SK-N-SH treated with all-trans-retinoic acid at 6 μM for 48 hours (cell line): Measurements from ENCODE around the gene ZNF385B.
A peak's percentile ranks its signal among the peaks of the same experiment; 100 is the strongest.

ENCODE experiments used
- ATAC-seq: fragments of 200-7000 bp; cut with Tn5 transposase; 3 replicates; pipeline ENCODE4 v1.9.1; 2020; ENCODE audit warnings: mild to moderate bottlenecking, moderate library complexity
- ARNTL ChIP-seq: fragments of 450-650 bp; formaldehyde crosslinking; IDR thresholded peaks from 2 replicates; pipeline ENCODE4 v1.5.0; 2020; ENCODE audit warnings: low read depth, mild to moderate bottlenecking, moderate library complexity, borderline replicate concordance
- BACH2 ChIP-seq: fragments of 250-450 bp; sonication (Bioruptor Pico); IDR thresholded peaks from 2 replicates; pipeline ENCODE4 v1.9.0; 2021; ENCODE audit warnings: mild to moderate bottlenecking, borderline replicate concordance
- CSDC2 ChIP-seq: fragments of 250-450 bp; sonication (Bioruptor Pico); IDR thresholded peaks from 2 replicates; pipeline ENCODE4 v1.5.0; 2020; ENCODE audit warnings: mild to moderate bottlenecking, moderate library complexity
- ESRRG ChIP-seq: fragments of 250-450 bp; sonication (Bioruptor Pico); IDR thresholded peaks from 2 replicates; pipeline ENCODE4 v1.6.1; 2021; ENCODE audit warnings: mild to moderate bottlenecking
- GLIS3 ChIP-seq: fragments of 250-450 bp; sonication (Bioruptor Pico); IDR thresholded peaks from 2 replicates; pipeline ENCODE4 v1.5.0; 2020; ENCODE audit warnings: mild to moderate bottlenecking, moderate library complexity
- ISL1 ChIP-seq: fragments of 250-450 bp; sonication (Bioruptor Pico); IDR thresholded peaks from 2 replicates; pipeline ENCODE4 v2.1.2; 2022; ENCODE audit warnings: mild to moderate bottlenecking, moderate library complexity
- OSR1 ChIP-seq: fragments of 250-450 bp; sonication (Bioruptor Pico); IDR thresholded peaks from 2 replicates; pipeline ENCODE4 v1.8.0; 2022; ENCODE audit warnings: moderate library complexity, mild to moderate bottlenecking, inconsistent platforms
- PPARA ChIP-seq: fragments of 250-450 bp; sonication (Bioruptor Pico); IDR thresholded peaks from 2 replicates; pipeline ENCODE4 v1.5.0; 2020; ENCODE audit warnings: mild to moderate bottlenecking, borderline replicate concordance
- RARB ChIP-seq: fragments of 250-450 bp; sonication (Bioruptor Pico); IDR thresholded peaks from 2 replicates; pipeline ENCODE4 v1.8.0; 2021; ENCODE audit warnings: mild to moderate bottlenecking, moderate library complexity
- SNAI2 ChIP-seq: fragments of 250-450 bp; sonication (Bioruptor Pico); IDR thresholded peaks from 2 replicates; pipeline ENCODE4 v1.5.0; 2020; ENCODE audit warnings: mild to moderate bottlenecking, moderate library complexity
- TCF4 ChIP-seq: fragments of 250-450 bp; sonication (Bioruptor Pico); IDR thresholded peaks from 2 replicates; pipeline ENCODE4 v1.8.0; 2021; ENCODE audit warnings: mild to moderate bottlenecking, moderate library complexity, borderline replicate concordance
- TOX ChIP-seq: fragments of 250-450 bp; sonication (Bioruptor Pico); IDR thresholded peaks from 2 replicates; pipeline ENCODE4 v1.8.0; 2021; ENCODE audit warnings: mild to moderate bottlenecking, moderate library complexity, borderline replicate concordance
- ZC3H10 ChIP-seq: fragments of 250-450 bp; sonication (Bioruptor Pico); IDR thresholded peaks from 2 replicates; pipeline ENCODE4 v1.5.1; 2021; ENCODE audit warnings: mild to moderate bottlenecking, moderate library complexity
- ZFP3 ChIP-seq: fragments of 250-450 bp; sonication (Bioruptor Pico); IDR thresholded peaks from 2 replicates; pipeline ENCODE4 v1.5.0; 2020; ENCODE audit warnings: mild to moderate bottlenecking, moderate library complexity
- ZFP30 ChIP-seq: fragments of 450-650 bp; formaldehyde crosslinking; IDR thresholded peaks from 2 replicates; pipeline ENCODE4 v1.5.0; 2022; ENCODE audit warnings: mild to moderate bottlenecking, moderate library complexity
- ZNF565 ChIP-seq: fragments of 450-650 bp; formaldehyde crosslinking; conservative IDR thresholded peaks from 2 replicates; pipeline ENCODE4 v1.5.0; 2020; ENCODE audit warnings: low read depth, mild to moderate bottlenecking, moderate library complexity
- ZNF70 ChIP-seq: fragments of 450-650 bp; formaldehyde crosslinking; IDR thresholded peaks from 2 replicates; pipeline ENCODE4 v1.5.0; 2020; ENCODE audit warnings: mild to moderate bottlenecking, moderate library complexity
- TF ChIP-seq, protein P1 (sequence below): fragments of 250-450 bp; sonication (Bioruptor Pico); IDR thresholded peaks from 2 replicates; pipeline ENCODE4 v1.5.1; 2021; ENCODE audit warnings: mild to moderate bottlenecking, moderate library complexity
- TF ChIP-seq, protein P2 (sequence below): fragments of 250-450 bp; sonication (Bioruptor Pico); IDR thresholded peaks from 2 replicates; pipeline ENCODE4 v1.5.0; 2020; ENCODE audit warnings: mild to moderate bottlenecking, moderate library complexity
- TF ChIP-seq, protein P3 (sequence below): fragments of 250-450 bp; sonication (Bioruptor Pico); IDR thresholded peaks from 2 replicates; pipeline ENCODE4 v1.5.1; 2020; ENCODE audit warnings: low read depth, mild to moderate bottlenecking, moderate library complexity
- TF ChIP-seq, protein P4 (sequence below): fragments of 250-450 bp; sonication (Bioruptor Pico); IDR thresholded peaks from 2 replicates; pipeline ENCODE4 v1.8.0; 2020; ENCODE audit warnings: mild to moderate bottlenecking, moderate library complexity, borderline replicate concordance

ZNF385B gene

DNA sequence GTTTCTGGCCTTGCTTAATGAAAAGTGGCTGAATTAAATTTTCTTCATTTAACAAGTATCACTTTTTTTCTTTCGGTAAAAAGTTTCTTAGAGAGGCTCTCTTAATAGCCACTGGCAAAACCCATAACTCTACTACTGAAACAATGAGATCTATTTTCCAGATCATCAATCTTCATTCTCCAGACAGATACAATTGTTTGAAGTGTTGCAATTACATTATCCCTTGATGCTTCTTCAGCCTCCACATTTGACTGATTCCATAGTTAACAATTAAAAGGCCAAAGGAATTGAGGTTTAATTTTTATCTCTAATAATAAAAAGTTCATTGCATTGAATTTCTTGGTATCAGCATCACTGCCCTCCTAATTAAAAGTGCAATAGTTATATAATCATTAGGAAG is 176.3 kb downstream of the ZNF385B start:
- no peak for ATAC-seq
- no peak for TF ChIP-seq ZNF565 (CRISPR knock-in tag)
- no peak for TF ChIP-seq TOX
- TF ChIP-seq ZC3H10: no peak
- TF ChIP-seq, all 23 proteins: peak for 0

DNA sequence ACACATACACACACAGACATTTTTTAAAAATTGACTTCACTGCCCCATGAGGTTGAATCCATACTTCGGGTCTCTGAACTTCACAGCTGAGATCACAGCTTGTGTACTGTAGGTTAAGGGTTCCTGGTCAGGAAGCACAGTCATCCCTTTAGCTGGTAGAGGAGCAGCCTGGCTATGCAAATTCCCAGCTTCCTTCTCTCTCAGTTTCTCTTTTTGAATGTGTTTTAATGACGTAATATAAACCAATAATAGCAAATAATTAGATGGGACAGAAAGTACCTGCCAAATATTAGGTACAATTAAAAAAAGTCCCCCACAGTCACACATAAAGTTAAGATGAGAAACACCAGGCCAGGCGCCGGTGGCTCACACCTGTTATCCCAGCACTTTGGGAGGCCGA is 178.7 kb downstream of the ZNF385B start:
- ATAC-seq: no peak
- TF ChIP-seq ARNTL (CRISPR knock-in tag) (no peak), ESRRG (CRISPR knock-in tag) (no peak), ZFP3 (no peak), OSR1 (no peak), ZC3H10 (no peak), ZNF565 (CRISPR knock-in tag) (no peak), PPARA (CRISPR knock-in tag) (no peak), CSDC2 (CRISPR knock-in tag) (no peak), SNAI2 (no peak), ZFP30 (CRISPR knock-in tag) (no peak), ZNF70 (CRISPR knock-in tag) (no peak), BACH2 (no peak)
- TF ChIP-seq, protein P1, sequence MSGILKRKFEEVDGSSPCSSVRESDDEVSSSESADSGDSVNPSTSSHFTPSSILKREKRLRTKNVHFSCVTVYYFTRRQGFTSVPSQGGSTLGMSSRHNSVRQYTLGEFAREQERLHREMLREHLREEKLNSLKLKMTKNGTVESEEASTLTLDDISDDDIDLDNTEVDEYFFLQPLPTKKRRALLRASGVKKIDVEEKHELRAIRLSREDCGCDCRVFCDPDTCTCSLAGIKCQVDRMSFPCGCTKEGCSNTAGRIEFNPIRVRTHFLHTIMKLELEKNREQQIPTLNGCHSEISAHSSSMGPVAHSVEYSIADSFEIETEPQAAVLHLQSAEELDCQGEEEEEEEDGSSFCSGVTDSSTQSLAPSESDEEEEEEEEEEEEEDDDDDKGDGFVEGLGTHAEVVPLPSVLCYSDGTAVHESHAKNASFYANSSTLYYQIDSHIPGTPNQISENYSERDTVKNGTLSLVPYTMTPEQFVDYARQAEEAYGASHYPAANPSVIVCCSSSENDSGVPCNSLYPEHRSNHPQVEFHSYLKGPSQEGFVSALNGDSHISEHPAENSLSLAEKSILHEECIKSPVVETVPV: no peak
- TF ChIP-seq, protein P2, sequence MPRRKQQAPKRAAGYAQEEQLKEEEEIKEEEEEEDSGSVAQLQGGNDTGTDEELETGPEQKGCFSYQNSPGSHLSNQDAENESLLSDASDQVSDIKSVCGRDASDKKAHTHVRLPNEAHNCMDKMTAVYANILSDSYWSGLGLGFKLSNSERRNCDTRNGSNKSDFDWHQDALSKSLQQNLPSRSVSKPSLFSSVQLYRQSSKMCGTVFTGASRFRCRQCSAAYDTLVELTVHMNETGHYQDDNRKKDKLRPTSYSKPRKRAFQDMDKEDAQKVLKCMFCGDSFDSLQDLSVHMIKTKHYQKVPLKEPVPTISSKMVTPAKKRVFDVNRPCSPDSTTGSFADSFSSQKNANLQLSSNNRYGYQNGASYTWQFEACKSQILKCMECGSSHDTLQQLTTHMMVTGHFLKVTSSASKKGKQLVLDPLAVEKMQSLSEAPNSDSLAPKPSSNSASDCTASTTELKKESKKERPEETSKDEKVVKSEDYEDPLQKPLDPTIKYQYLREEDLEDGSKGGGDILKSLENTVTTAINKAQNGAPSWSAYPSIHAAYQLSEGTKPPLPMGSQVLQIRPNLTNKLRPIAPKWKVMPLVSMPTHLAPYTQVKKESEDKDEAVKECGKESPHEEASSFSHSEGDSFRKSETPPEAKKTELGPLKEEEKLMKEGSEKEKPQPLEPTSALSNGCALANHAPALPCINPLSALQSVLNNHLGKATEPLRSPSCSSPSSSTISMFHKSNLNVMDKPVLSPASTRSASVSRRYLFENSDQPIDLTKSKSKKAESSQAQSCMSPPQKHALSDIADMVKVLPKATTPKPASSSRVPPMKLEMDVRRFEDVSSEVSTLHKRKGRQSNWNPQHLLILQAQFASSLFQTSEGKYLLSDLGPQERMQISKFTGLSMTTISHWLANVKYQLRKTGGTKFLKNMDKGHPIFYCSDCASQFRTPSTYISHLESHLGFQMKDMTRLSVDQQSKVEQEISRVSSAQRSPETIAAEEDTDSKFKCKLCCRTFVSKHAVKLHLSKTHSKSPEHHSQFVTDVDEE: no peak
- TF ChIP-seq, all 23 proteins: peak for 0

DNA sequence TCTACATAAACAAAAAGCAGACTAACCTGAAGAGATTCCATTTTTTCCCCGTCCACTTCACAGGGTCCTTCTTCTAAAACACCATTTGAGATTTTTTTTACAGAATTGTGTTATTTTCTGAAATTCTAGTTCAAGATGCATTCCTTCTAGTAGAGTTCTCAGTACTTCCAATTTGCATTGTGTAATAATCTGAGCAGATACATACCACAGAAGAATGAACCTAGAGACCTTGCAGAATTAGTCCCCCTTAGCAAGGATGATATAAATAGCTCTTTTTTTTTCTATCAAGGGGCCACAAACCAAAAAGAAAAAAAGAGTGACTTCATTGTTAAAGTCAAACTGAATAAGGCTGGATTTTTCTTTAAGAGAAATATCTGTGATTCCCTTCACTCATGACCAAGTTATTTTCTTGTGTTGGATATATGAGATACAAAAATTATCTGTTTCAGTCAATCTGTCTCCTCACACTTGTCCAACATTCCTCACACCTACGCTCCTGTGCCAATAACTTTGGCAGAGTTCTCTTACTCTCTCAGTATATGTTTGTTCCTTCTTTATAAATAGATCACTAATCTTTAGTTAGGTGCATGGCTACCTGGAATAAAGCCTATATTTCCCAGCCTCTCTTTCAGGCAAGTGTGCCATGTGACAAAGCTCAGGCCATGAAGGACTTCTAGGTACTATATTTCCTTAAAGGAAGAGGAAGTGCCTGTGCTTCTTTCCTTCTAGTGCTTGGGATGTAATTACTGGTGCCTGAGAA is 183.5 kb downstream of the ZNF385B start:
- TF ChIP-seq ZNF565 (CRISPR knock-in tag) (no peak), ZFP30 (CRISPR knock-in tag) (no peak), GLIS3 (CRISPR knock-in tag) (no peak), ARNTL (CRISPR knock-in tag) (no peak), ZNF70 (CRISPR knock-in tag) (no peak), TCF4 (CRISPR knock-in tag) (no peak), ISL1 (CRISPR knock-in tag) (no peak), RARB (no peak), SNAI2 (no peak)
- TF ChIP-seq, protein P3, sequence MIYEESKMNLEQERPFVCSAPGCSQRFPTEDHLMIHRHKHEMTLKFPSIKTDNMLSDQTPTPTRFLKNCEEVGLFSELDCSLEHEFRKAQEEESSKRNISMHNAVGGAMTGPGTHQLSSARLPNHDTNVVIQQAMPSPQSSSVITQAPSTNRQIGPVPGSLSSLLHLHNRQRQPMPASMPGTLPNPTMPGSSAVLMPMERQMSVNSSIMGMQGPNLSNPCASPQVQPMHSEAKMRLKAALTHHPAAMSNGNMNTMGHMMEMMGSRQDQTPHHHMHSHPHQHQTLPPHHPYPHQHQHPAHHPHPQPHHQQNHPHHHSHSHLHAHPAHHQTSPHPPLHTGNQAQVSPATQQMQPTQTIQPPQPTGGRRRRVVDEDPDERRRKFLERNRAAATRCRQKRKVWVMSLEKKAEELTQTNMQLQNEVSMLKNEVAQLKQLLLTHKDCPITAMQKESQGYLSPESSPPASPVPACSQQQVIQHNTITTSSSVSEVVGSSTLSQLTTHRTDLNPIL (CRISPR knock-in tag): no peak
- TF ChIP-seq, protein P1: no peak
- TF ChIP-seq, protein P4, sequence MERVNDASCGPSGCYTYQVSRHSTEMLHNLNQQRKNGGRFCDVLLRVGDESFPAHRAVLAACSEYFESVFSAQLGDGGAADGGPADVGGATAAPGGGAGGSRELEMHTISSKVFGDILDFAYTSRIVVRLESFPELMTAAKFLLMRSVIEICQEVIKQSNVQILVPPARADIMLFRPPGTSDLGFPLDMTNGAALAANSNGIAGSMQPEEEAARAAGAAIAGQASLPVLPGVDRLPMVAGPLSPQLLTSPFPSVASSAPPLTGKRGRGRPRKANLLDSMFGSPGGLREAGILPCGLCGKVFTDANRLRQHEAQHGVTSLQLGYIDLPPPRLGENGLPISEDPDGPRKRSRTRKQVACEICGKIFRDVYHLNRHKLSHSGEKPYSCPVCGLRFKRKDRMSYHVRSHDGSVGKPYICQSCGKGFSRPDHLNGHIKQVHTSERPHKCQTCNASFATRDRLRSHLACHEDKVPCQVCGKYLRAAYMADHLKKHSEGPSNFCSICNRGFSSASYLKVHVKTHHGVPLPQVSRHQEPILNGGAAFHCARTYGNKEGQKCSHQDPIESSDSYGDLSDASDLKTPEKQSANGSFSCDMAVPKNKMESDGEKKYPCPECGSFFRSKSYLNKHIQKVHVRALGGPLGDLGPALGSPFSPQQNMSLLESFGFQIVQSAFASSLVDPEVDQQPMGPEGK (CRISPR knock-in tag): no peak
- TF ChIP-seq, all 23 proteins: peak for 0
- ATAC-seq: peak; percentile 22; the same call in 1 of the 3 replicates
